NCI-H2171 (cell line): ENCODE measurements around the gene STK40.

Experiments used
- DNase-seq: peaks from one replicate; lab custom pipeline; 2025; lab: John Stamatoyannopoulos, UW

The STK40 gene

GRCh38 chr1:36309397-36309796 is 76.3 kb downstream of the STK40 start:
- no peak for DNase-seq

DNA sequence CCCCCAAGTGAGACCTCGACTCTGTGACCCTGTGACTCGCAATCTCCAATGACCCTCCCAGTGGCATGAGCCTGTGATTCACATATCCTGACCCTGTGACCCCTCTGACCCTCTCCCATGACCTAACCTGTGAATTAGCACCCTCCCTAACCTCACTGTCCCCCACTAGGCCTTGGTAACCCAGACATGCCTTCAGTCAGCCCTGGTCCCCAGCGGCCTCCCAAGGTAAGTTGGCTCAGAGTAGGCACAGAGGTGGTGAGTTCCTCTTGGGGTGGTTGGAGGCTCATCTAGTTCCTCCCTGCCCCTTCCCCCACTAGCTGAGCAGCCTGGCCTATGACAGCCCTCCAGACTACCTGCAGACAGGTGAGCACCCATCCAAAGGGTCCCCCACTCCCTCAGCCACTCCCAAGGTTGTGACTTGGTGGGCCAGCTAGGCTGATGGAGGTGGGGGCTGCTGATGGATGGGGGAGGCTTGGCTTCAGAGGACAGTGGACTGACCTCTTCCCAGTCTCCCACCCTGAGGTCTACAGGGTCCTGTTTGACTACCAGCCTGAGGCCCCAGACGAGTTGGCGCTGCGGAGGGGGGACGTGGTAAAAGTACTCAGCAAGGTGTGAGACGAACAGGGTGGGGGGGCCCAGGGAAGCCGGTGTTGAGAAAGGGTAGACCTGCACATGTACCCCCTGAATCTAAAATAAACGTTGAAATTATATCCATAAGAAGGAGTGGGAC is 78.0 kb downstream of the STK40 start:
- DNase-seq, result no peak

DNA sequence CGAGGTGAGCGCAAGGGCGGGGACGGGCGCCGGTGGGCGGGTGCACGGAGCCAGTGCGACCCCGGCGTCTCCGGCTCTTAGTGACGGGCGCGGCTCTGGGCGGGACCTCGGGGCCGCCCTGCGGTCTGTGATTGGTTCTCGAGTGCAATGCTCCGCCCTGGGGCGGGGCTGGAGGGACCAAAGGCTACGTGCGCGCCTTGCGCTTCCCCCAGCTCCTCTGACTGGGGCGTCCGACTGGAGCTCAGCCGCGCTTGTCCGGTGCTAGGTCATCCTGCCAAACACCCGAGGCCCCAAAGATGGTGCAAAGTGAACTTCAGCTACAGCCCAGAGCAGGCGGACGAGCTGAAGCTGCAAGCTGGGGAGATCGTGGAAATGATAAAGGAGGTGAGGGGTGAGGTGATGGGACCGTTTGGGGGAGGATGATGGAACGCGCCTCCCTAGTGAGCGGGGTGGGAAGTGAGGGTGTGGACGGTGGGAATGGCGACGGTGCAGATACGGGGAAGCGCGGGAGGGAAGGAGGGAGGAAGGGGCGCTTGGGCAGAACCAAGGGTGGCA is 78.7 kb downstream of the STK40 start:
- peak; percentile 92 for DNase-seq

DNA sequence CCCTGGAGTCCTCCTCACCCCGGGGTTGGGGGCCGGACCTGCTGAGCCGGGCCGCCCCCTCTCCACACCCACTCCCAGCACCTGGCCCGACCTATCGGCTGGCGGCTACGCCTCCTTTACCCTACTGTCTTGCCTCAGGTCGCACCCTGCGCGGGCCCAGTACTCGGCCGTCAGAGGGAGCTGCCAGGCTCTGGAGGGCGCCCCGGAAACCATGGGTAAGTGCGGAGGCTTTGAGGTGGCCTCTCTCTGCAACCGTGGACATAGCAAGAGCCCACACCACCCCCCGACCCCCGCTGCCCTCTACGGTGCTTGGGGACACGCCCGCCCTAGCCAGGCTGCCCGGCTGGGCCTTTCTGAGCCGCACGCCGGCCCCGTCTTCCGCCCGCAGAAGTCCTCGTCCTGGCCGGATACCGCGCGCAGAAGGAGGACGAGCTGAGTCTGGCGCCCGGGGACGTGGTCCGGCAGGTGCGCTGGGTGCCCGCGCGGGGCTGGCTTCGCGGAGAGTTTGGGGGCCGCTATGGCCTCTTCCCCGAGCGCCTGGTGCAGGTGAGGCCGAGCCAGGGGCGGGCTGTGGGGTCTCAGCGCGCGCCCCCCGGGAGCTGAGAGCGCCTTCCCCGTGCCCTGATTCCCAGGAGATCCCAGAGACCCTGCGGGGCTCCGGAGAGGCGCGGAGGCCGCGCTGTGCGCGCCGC is 79.4 kb downstream of the STK40 start, which contains the start of gene SH3D21:
Gene SH3D21, plus strand, starts transcription at position 159 of the 692 bp plus-strand sequence. Its CDS starts 53 bp downstream, at position 212.
- peak; percentile 21 for DNase-seq

- DNase-seq, result no peak
Measured at GRCh38 chr1:36305915-36306209, 79.9 kb downstream of the STK40 start.

- DNase-seq, result no peak
Measured at GRCh38 chr1:36304970-36305914, 80.5 kb downstream of the STK40 start.

DNA sequence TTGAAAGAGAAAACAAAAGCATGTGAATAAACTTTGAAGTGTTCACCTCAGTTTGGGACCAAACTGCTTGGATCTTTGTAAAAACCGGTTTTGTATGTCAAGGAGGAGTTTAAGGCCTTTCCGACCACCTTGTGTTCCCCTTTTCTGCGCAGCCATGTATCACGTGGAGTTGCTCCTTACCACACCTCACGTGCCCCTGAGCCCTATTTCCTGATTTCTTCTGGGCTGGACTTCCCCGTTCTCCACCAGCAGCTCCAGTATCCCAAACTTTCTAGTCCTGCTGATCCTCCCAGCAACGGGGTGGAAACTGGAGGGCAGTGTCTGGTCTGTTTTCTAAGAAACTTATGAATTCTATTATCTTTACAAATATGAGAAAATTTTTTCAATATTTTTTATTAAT is 81.2 kb downstream of the STK40 start:
- DNase-seq, result no peak

GRCh38 chr1:36303650-36304360 is 81.9 kb downstream of the STK40 start:
- no peak for DNase-seq

- no peak for DNase-seq
Measured at GRCh38 chr1:36303244-36303643, 82.5 kb downstream of the STK40 start.

DNA sequence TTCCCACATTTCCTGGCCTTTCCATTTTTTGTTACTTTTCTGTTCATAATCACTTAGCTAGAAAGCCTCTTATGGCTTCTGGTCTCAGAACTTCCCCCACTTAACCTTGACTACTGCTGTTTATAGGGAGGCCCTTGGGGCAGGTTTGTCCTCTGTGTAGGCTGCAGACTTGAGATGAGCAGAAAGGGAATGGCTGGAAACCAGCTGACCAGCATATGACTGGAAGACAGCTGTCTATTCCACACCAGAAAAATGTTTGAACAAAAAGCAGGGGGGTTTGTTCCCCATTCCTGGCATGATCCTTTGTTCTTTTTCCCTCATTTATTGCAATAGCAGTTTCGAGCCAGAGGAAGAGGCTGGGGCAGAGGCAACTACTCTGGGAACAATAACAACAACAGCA is 84.5 kb downstream of the STK40 start:
- no peak for DNase-seq

GRCh38 chr1:36300526-36300925 is 85.2 kb downstream of the STK40 start:
- DNase-seq, result no peak

DNA sequence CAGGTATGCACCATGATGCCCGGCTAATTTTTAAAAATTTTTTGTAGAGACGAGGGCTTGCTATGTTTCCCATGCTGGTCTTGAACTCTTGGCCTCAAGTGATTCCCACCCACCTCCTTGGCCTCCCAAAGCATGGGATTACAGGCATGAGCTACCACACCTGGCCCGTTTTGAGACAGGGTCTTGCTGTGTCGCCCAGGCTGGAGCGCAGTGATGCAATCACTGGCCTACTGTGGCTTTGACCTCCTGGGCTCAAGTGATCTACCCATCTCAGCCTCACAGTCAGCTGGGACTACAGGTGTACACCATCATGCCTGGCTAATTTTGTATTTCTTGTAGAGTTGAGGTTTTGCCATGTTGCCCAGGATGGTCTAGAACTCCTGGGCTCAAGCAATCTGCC is 87.1 kb downstream of the STK40 start:
- DNase-seq, result no peak

DNA sequence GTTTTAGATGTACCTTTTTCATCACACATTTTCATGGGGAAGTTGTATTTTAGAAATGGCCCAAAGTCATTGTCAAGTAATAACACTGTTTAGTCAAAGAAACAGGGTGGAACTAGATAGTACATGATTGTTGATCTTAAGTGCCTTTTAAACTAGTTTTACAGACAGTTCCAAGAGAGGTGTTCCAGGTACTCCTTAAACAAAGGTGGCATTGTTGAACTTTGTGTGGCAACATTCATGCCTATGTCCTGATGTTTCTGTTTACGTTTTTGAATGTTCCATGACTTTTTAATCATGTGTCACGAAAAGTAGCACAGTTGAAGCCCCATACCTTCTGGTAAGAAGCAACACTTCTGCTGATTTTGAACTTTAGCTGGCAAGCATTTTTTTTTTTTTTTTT is 88.7 kb downstream of the STK40 start:
- no peak for DNase-seq

DNA sequence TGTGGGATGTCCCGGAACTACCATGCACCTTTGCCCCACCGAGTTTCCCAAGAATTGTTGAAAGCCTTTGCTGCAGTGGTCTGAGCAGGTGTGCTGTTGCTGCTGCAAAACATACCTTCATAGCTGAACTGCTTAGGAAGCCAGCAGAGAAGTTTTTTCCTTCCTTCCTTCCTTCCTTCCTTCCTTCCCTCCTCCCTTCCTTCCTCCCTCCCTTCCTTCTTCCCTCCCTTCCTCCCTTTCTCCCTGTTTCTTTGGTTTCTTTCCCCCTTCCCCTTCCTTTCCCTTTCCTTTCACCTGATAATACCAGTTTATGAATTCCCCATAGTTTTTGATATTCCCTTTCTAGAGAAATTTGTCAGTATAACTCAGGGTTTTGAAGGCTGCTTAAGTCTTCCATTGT is 90.3 kb downstream of the STK40 start:
- no peak for DNase-seq
